ENCODE data around the gene DNM3. TPM values are rescaled to one million over a fixed set of nuclear protein-coding genes. Genes with fewer than 3 reads are reported as not detected.

Gene DNM3
- total RNA-seq, 1 donor from 2014 or later: 1.8 TPM

DNA sequence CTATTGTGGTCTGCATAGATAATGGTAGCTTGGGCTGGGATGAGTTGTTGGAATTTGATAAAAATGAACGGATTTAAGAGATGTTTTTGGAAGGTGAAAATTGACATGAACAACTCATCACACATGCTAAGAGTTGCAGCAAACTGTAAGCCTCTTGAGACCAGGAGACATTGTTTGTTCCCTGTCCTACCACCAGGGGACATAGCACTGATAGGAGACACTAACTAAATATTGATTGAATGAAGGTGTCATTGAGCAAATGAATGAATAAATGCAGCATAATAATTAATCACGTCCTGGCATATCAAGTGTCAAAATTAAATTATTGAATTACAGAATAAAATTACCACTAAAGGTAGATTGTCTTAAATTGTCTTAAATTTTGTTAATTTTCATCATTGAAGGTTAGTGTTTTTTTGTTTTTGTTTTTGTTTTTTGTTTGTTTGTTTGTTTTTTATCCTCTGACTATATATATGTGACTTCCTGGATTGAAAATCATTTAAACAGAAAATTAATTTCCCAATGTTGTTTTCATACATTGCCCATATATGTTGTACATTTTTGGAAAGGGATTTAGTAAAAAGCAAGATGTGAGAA lies 293.9 kb downstream of the DNM3 start:
- H3K4me3 ChIP-seq (ENCODE audit: low read depth, low read length): no peak overlapping the region
- no peak for DNase-seq (ENCODE audit: low read depth)
- TF ChIP-seq, protein P1, sequence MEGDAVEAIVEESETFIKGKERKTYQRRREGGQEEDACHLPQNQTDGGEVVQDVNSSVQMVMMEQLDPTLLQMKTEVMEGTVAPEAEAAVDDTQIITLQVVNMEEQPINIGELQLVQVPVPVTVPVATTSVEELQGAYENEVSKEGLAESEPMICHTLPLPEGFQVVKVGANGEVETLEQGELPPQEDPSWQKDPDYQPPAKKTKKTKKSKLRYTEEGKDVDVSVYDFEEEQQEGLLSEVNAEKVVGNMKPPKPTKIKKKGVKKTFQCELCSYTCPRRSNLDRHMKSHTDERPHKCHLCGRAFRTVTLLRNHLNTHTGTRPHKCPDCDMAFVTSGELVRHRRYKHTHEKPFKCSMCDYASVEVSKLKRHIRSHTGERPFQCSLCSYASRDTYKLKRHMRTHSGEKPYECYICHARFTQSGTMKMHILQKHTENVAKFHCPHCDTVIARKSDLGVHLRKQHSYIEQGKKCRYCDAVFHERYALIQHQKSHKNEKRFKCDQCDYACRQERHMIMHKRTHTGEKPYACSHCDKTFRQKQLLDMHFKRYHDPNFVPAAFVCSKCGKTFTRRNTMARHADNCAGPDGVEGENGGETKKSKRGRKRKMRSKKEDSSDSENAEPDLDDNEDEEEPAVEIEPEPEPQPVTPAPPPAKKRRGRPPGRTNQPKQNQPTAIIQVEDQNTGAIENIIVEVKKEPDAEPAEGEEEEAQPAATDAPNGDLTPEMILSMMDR (conservative IDR thresholded peaks at IDR 0.05; ENCODE audit: low read depth, low read length): peak; percentile 59

DNA sequence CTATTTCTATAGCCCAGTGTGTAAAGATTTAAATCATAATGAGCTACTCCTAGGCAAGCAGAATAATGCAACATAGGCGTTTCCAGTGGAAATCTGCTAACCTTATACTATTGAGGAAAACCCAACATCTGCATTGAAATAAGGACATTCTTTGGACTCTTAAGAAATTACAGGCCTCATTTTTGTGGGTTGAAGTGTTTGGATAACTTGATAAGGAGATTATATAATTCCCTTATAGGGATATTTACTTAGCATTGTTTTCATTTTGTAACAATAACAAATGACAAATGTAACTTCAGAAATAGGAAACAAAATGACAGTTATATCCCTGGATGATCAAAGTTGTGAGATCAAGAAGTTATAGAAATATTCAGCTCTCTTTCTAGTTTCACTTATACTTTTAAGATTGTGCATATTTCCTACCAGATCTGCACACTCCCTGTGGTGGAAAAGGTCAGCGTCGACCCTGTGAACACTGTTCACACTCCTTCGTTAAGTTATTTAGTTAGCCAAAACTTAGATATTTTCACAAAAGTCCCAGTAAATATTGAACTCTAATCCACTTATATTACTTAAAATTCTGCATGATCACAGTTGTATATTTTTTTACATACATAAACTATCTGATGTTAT lies 294.8 kb downstream of the DNM3 start:
- DNase-seq (ENCODE audit: low read depth): no peak
- TF ChIP-seq, protein P1 (conservative IDR thresholded peaks at IDR 0.05; ENCODE audit: low read depth, low read length): no peak
- no peak overlapping the region for H3K4me3 ChIP-seq (ENCODE audit: low read depth, low read length)

DNA sequence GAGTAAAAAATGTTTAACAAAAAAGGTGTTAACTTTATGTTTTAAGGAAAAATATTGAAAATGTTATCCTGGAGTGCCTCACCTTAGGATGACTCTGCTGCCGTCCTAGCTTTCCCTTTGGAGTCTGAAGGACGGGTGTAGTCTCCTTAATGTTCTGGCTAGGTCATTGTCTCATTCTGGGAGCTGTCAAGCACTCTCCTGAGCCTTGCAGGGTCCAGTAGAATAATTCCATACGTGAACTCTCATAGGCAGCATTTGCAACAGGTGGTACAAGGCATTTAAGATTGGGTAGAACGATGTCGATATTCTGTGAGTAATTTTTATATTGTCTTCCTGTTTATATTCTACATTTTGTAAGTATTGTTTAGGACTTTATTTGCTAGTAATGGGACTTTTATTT lies 295.6 kb downstream of the DNM3 start:
- no peak overlapping the region for H3K4me3 ChIP-seq (ENCODE audit: low read depth, low read length)
- TF ChIP-seq, protein P1 (conservative IDR thresholded peaks at IDR 0.05; ENCODE audit: low read depth, low read length): no peak
- DNase-seq (ENCODE audit: low read depth): no peak

DNA sequence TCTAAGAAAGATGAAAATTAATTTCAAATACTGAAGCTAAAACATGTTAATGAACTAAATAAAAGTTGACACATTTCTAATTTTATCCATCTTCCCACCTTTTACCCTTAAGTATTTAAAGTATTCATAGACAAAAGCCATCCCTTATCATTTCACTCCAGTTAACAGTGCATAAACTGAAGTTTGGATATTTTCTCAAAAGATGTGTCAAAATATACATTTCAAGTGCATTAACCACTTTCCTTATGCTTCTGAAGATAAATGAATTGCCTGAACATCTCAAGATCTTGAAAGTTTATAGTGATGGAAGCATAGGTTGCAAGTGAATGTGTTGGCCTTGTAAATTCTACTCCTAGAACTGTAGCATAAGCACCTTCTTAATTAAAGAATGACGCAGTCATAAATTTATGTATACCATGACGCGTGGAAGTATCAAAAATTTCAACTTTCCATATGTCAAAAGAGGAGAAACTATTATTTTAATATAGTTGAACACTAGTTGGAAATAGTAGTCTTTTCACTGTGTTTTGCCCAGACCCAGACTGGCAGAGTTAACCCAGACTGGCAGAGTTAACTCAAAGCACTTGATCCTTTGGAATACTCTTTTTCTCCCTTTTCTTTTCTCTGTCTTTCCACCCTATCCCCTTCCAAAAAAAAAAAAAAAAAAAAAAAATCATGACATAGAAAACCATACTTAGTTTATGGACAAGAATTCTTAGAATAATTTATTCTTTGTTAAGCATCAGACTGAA lies 296.6 kb downstream of the DNM3 start:
- no peak overlapping the region for H3K4me3 ChIP-seq (ENCODE audit: low read depth, low read length)
- DNase-seq (ENCODE audit: low read depth): no peak
- TF ChIP-seq, protein P1 (conservative IDR thresholded peaks at IDR 0.05; ENCODE audit: low read depth, low read length): no peak

DNA sequence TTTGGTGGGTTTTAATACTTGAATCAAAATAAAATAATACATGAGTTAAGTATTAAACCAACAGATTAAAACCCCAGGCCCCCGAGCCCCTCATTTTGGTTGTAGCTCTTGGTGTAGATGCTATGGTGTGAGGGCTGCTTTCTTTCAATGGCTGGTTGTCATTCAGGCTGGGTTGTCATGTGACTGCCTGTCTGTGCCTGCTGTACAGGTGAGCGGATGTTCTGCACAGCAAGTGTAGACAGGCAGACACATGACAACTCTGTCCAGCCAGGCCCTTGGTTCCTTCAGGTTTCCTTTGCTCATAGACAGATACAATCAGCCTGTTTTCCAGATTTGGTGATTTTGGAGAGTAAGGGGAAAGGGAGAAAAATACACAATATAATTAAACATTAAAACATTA lies 297.3 kb downstream of the DNM3 start:
- TF ChIP-seq, protein P1 (conservative IDR thresholded peaks at IDR 0.05; ENCODE audit: low read depth, low read length): no peak
- no peak overlapping the region for H3K4me3 ChIP-seq (ENCODE audit: low read depth, low read length)
- no peak for DNase-seq (ENCODE audit: low read depth)

DNA sequence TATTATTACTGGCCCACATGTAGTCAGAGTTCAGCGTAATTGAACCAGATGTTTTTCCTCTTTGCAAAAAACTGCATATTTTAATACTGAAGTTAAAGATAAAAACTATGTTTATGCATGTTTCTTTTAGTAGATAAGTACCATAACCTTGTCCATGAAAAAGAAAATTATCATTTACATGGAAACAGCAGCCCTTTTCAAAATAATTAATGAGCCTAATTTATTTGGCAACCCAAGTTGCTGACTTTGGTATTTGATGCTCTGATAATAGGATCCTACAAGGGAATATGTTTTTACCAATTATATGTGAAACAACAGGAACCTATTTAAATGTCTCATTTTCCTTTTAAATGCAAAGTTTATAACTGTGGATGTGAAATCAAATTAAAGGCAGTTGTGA lies 297.9 kb downstream of the DNM3 start:
- no peak overlapping the region for H3K4me3 ChIP-seq (ENCODE audit: low read depth, low read length)
- DNase-seq (ENCODE audit: low read depth): no peak
- TF ChIP-seq, protein P1 (conservative IDR thresholded peaks at IDR 0.05; ENCODE audit: low read depth, low read length): no peak

All from epithelial cell of proximal tubule (primary cell).